Measurements from ENCODE around the gene GRID1.
"Not testable (repeated sequence)": the region's sequence is repeated elsewhere in the genome, so short reads cannot be mapped to it uniquely, and the experiment has no call there.

Gene GRID1

GRCh38 chr10:85741626-85742300 lies 624.8 kb downstream of the GRID1 start:
- DNase-seq (ENCODE audit: insufficient read length, low spot score) (no peak), FAIRE-seq (no peak)

- FAIRE-seq, result no peak
- DNase-seq (ENCODE audit: insufficient read length, low spot score), result no peak
Observed at GRCh38 chr10:85735997-85736396, 630.6 kb downstream of the GRID1 start.

GRCh38 chr10:85734791-85735190 lies 631.8 kb downstream of the GRID1 start:
- no peak for DNase-seq (ENCODE audit: insufficient read length, low spot score)
- no peak for FAIRE-seq

- no peak for DNase-seq (ENCODE audit: insufficient read length, low spot score)
Observed at GRCh38 chr10:85724215-85724614, 642.4 kb downstream of the GRID1 start.

GRCh38 chr10:85720931-85721590 lies 645.5 kb downstream of the GRID1 start:
- FAIRE-seq, result no peak

More at GRCh38 chr10:85724215-85724614, 642.4 kb downstream of the GRID1 start:
- no peak for FAIRE-seq

GRCh38 chr10:85719408-85719807 lies 647.2 kb downstream of the GRID1 start:
- FAIRE-seq (no peak), DNase-seq (ENCODE audit: insufficient read length, low spot score) (no peak)

More at GRCh38 chr10:85720931-85721590, 645.5 kb downstream of the GRID1 start:
- no peak for DNase-seq (ENCODE audit: insufficient read length, low spot score)

- no peak for DNase-seq (ENCODE audit: insufficient read length, low spot score)
- no peak for FAIRE-seq
Observed at GRCh38 chr10:85713885-85714284, 652.7 kb downstream of the GRID1 start.

- FAIRE-seq (no peak), DNase-seq (ENCODE audit: insufficient read length, low spot score) (no peak)
Observed at GRCh38 chr10:85702768-85703167, 663.8 kb downstream of the GRID1 start.

GRCh38 chr10:85699066-85699465 lies 667.5 kb downstream of the GRID1 start:
- not testable (repeated sequence) for FAIRE-seq; DNase-seq (ENCODE audit: insufficient read length, low spot score)

- FAIRE-seq (no peak), DNase-seq (ENCODE audit: insufficient read length, low spot score) (no peak)
Observed at GRCh38 chr10:85696893-85697292, 669.7 kb downstream of the GRID1 start.

GRCh38 chr10:85682621-85683020 lies 684.0 kb downstream of the GRID1 start:
- FAIRE-seq (no peak), DNase-seq (ENCODE audit: insufficient read length, low spot score) (no peak)

- FAIRE-seq (no peak), DNase-seq (ENCODE audit: insufficient read length, low spot score) (no peak)
Observed at GRCh38 chr10:85679710-85680109, 686.9 kb downstream of the GRID1 start.

GRCh38 chr10:85679061-85679460 lies 687.5 kb downstream of the GRID1 start:
- DNase-seq (ENCODE audit: insufficient read length, low spot score), result no peak
- no peak for FAIRE-seq

GRCh38 chr10:85674851-85675250 lies 691.7 kb downstream of the GRID1 start:
- FAIRE-seq (no peak), DNase-seq (ENCODE audit: insufficient read length, low spot score) (no peak)

GRCh38 chr10:85673270-85673669 lies 693.3 kb downstream of the GRID1 start:
- DNase-seq (ENCODE audit: insufficient read length, low spot score), result no peak
- FAIRE-seq, result no peak

GRCh38 chr10:85671530-85671929 lies 695.1 kb downstream of the GRID1 start:
- FAIRE-seq, result no peak
- DNase-seq (ENCODE audit: insufficient read length, low spot score), result no peak

- DNase-seq (ENCODE audit: insufficient read length, low spot score) (no peak), FAIRE-seq (no peak)
Observed at GRCh38 chr10:85668522-85668921, 698.1 kb downstream of the GRID1 start.

- FAIRE-seq (no peak), DNase-seq (ENCODE audit: insufficient read length, low spot score) (no peak)
Observed at GRCh38 chr10:85667638-85668233, 698.9 kb downstream of the GRID1 start.

GRCh38 chr10:85666987-85667386 lies 699.6 kb downstream of the GRID1 start:
- FAIRE-seq (no peak), DNase-seq (ENCODE audit: insufficient read length, low spot score) (no peak)

- DNase-seq (ENCODE audit: insufficient read length, low spot score), result no peak
- no peak for FAIRE-seq
Observed at GRCh38 chr10:85666102-85666501, 700.5 kb downstream of the GRID1 start.

GRCh38 chr10:85665681-85666080 lies 700.9 kb downstream of the GRID1 start:
- no peak for DNase-seq (ENCODE audit: insufficient read length, low spot score)
- no peak for FAIRE-seq

- FAIRE-seq (no peak), DNase-seq (ENCODE audit: insufficient read length, low spot score) (no peak)
Observed at GRCh38 chr10:85665078-85665477, 701.5 kb downstream of the GRID1 start.

All from HTR-8/SVneo (cell line).